Activated T-helper 2 cell treated with anti-CD3 and anti-CD28 coated beads, Interferon-gamma antibody, Interleukin-2, Interleukin-4, amounts not matched to agents 10 μg/mL and 5 μg/mL and 100 μg/mL, durations not matched to agents 14 hours and 24 hours and 36 hours (primary cell): ENCODE results near the gene ACTR6. TPM values are rescaled to one million over a fixed set of nuclear protein-coding genes. Genes with fewer than 3 reads are reported as not detected.
"Not testable (repeated sequence)": the region's sequence is repeated elsewhere in the genome, so short reads cannot be mapped to it uniquely, and the experiment has no call there.

Experiments
- DNase-seq: peaks from one replicate; pipeline ENCODE4 v3.0.0; 2021; ENCODE audit warnings: low spot score
- H3K27ac Mint-ChIP-seq: one replicate; pipeline ENCODE4 v1.8.0; 2021; ENCODE audit warnings: mixed read lengths
- H3K27me3 Mint-ChIP-seq: one replicate; pipeline ENCODE4 v1.8.0; 2021; ENCODE audit warnings: low read depth, mixed read lengths
- H3K36me3 Mint-ChIP-seq: one replicate; pipeline ENCODE4 v1.8.0; 2021; ENCODE audit warnings: low read depth, mixed read lengths
- H3K4me1 Mint-ChIP-seq: one replicate; pipeline ENCODE4 v1.8.0; 2021; ENCODE audit warnings: low read depth, mixed read lengths
- H3K4me3 Mint-ChIP-seq: one replicate; pipeline ENCODE4 v1.8.0; 2021; ENCODE audit warnings: low read depth, mild to moderate bottlenecking, moderate library complexity, mixed read lengths
- H3K9me3 Mint-ChIP-seq: one replicate; pipeline ENCODE4 v1.8.0; 2021; ENCODE audit warnings: mixed read lengths
- intact Hi-C: fragments of 100-400 bp; cut with micrococcal nuclease; formaldehyde crosslinking; loops from one replicate; pipeline ENCODE4 v1.15.1; 2023
- total RNA-seq: library from RNA; stranded (reverse); gene quantifications from 2 replicates; pipeline ENCODE4 v1.2.3, GENCODE V29; 2022

ACTR6 gene
- total RNA-seq, 1 donor from 2014 or later: 40.4 TPM

- Mint-ChIP-seq H3K9me3 (no peaks in the 10 kb centered on the region), H3K4me1 (peaks cover 11% of the 10 kb centered on the region), H3K27ac (no peak overlapping the region), H3K27me3 (no peaks in the 10 kb centered on the region), H3K4me3 (no peak overlapping the region), H3K36me3 (peaks cover 11% of the 10 kb centered on the region)
- intact Hi-C loops: no loop called here
- no peak for DNase-seq
These were observed 34.4 kb upstream of the ACTR6 start for GRCh38 chr12:100166232-100166631.

GRCh38 chr12:100168562-100168961 lies 32.1 kb upstream of the ACTR6 start:
- no peaks in the 10 kb centered on the region for H3K9me3 Mint-ChIP-seq
- H3K27ac Mint-ChIP-seq: no peak overlapping the region
- peaks cover 9% of the 10 kb centered on the region for H3K4me1 Mint-ChIP-seq
- no peaks in the 10 kb centered on the region for H3K27me3 Mint-ChIP-seq
- H3K4me3 Mint-ChIP-seq: no peak overlapping the region
- H3K36me3 Mint-ChIP-seq: peaks cover 13% of the 10 kb centered on the region
- intact Hi-C loops: no loop called here
- no peak for DNase-seq

GRCh38 chr12:100169345-100169744 lies 31.3 kb upstream of the ACTR6 start:
- H3K36me3 Mint-ChIP-seq: peaks cover 14% of the 10 kb centered on the region
- intact Hi-C loops: no loop called here
- no peaks in the 10 kb centered on the region for H3K27me3 Mint-ChIP-seq
- no peak overlapping the region for H3K27ac Mint-ChIP-seq
- no peak for DNase-seq
- H3K4me1 Mint-ChIP-seq: peaks cover 2% of the 10 kb centered on the region
- H3K9me3 Mint-ChIP-seq: no peaks in the 10 kb centered on the region
- H3K4me3 Mint-ChIP-seq: no peak overlapping the region

GRCh38 chr12:100170313-100170858 lies 30.2 kb upstream of the ACTR6 start:
- Mint-ChIP-seq H3K36me3 (peaks cover 19% of the 10 kb centered on the region), H3K27ac (no peak overlapping the region), H3K9me3 (no peaks in the 10 kb centered on the region), H3K4me3 (no peak overlapping the region), H3K27me3 (no peaks in the 10 kb centered on the region), H3K4me1 (no peaks in the 10 kb centered on the region)
- intact Hi-C loops: no loop called here
- no peak for DNase-seq

GRCh38 chr12:100171248-100171647 lies 29.4 kb upstream of the ACTR6 start:
- no peak overlapping the region for H3K4me3 Mint-ChIP-seq
- H3K27me3 Mint-ChIP-seq: no peaks in the 10 kb centered on the region
- no peaks in the 10 kb centered on the region for H3K9me3 Mint-ChIP-seq
- H3K4me1 Mint-ChIP-seq: no peaks in the 10 kb centered on the region
- peaks cover 12% of the 10 kb centered on the region for H3K36me3 Mint-ChIP-seq
- no peak for DNase-seq
- intact Hi-C loops: no loop called here
- no peak overlapping the region for H3K27ac Mint-ChIP-seq

- intact Hi-C loops: no loop called here
- no peaks in the 10 kb centered on the region for H3K27me3 Mint-ChIP-seq
- H3K4me1 Mint-ChIP-seq: no peaks in the 10 kb centered on the region
- DNase-seq: no peak
- no peak overlapping the region for H3K27ac Mint-ChIP-seq
- no peaks in the 10 kb centered on the region for H3K9me3 Mint-ChIP-seq
- H3K4me3 Mint-ChIP-seq: no peak overlapping the region
- H3K36me3 Mint-ChIP-seq: peaks cover 25% of the 10 kb centered on the region
These were observed 27.5 kb upstream of the ACTR6 start for GRCh38 chr12:100173111-100173510.

GRCh38 chr12:100174495-100174894 lies 26.1 kb upstream of the ACTR6 start:
- no peak for DNase-seq
- H3K27me3 Mint-ChIP-seq: no peaks in the 10 kb centered on the region
- intact Hi-C loops: no loop called here

GRCh38 chr12:100176493-100176892 lies 24.1 kb upstream of the ACTR6 start:
- H3K27ac Mint-ChIP-seq, intact Hi-C loops, H3K4me1 Mint-ChIP-seq, H3K4me3 Mint-ChIP-seq, H3K9me3 Mint-ChIP-seq, H3K27me3 Mint-ChIP-seq, DNase-seq: not testable (repeated sequence)
- H3K36me3 Mint-ChIP-seq: peaks cover 39% of the 10 kb centered on the region

More at GRCh38 chr12:100174495-100174894, 26.1 kb upstream of the ACTR6 start:
- no peak overlapping the region for H3K4me3 Mint-ChIP-seq
- H3K4me1 Mint-ChIP-seq: peaks cover 1% of the 10 kb centered on the region
- H3K27ac Mint-ChIP-seq: no peak overlapping the region
- peaks cover 31% of the 10 kb centered on the region for H3K36me3 Mint-ChIP-seq
- H3K9me3 Mint-ChIP-seq: no peaks in the 10 kb centered on the region

- peaks cover 21% of the 10 kb centered on the region for H3K4me1 Mint-ChIP-seq
- intact Hi-C loops: no loop called here
These were observed 21.4 kb upstream of the ACTR6 start for GRCh38 chr12:100179252-100179651.

GRCh38 chr12:100184549-100185145 lies 16.0 kb upstream of the ACTR6 start:
- no peak overlapping the region for H3K4me3 Mint-ChIP-seq
- H3K27me3 Mint-ChIP-seq: no peaks in the 10 kb centered on the region
- DNase-seq: no peak
- peaks cover 30% of the 10 kb centered on the region for H3K36me3 Mint-ChIP-seq
- no peaks in the 10 kb centered on the region for H3K9me3 Mint-ChIP-seq
- intact Hi-C loops: loop anchor here (2.0 kb wide), 1 partner anchor 16 kb away; the partner anchor contains the start of gene ACTR6
- H3K4me1 Mint-ChIP-seq: peaks cover 38% of the 10 kb centered on the region
- peak overlapping the region; percentile 68 for H3K27ac Mint-ChIP-seq

More at GRCh38 chr12:100179252-100179651, 21.4 kb upstream of the ACTR6 start:
- Mint-ChIP-seq H3K27me3 (no peaks in the 10 kb centered on the region), H3K36me3 (peaks cover 38% of the 10 kb centered on the region), H3K4me3 (no peak overlapping the region), H3K27ac (no peak overlapping the region), H3K9me3 (no peaks in the 10 kb centered on the region)
- DNase-seq: no peak

GRCh38 chr12:100185361-100185894 lies 15.2 kb upstream of the ACTR6 start:
- H3K4me1 Mint-ChIP-seq: peaks cover 37% of the 10 kb centered on the region
- H3K36me3 Mint-ChIP-seq: peaks cover 33% of the 10 kb centered on the region
- peak overlapping the region; percentile 68 for H3K27ac Mint-ChIP-seq
- no peak overlapping the region for H3K4me3 Mint-ChIP-seq
- H3K9me3 Mint-ChIP-seq: no peaks in the 10 kb centered on the region
- no peak for DNase-seq
- no peaks in the 10 kb centered on the region for H3K27me3 Mint-ChIP-seq
- intact Hi-C loops: loop anchor here (2.0 kb wide), 1 partner anchor 15 kb away; the partner anchor contains the start of gene ACTR6

GRCh38 chr12:100186071-100186470 lies 14.5 kb upstream of the ACTR6 start:
- no peaks in the 10 kb centered on the region for H3K9me3 Mint-ChIP-seq
- H3K4me1 Mint-ChIP-seq: peaks cover 31% of the 10 kb centered on the region
- no peak overlapping the region for H3K4me3 Mint-ChIP-seq
- H3K27me3 Mint-ChIP-seq: no peaks in the 10 kb centered on the region
- no peak overlapping the region for H3K27ac Mint-ChIP-seq
- peaks cover 28% of the 10 kb centered on the region for H3K36me3 Mint-ChIP-seq
- intact Hi-C loops: no loop called here
- no peak for DNase-seq

GRCh38 chr12:100187068-100187467 lies 13.5 kb upstream of the ACTR6 start:
- Mint-ChIP-seq H3K36me3 (peaks cover 29% of the 10 kb centered on the region), H3K4me3 (no peak overlapping the region), H3K9me3 (no peaks in the 10 kb centered on the region), H3K27me3 (no peaks in the 10 kb centered on the region), H3K27ac (no peak overlapping the region), H3K4me1 (peaks cover 30% of the 10 kb centered on the region)
- intact Hi-C loops: no loop called here
- DNase-seq: no peak
